ENCODE measurements around the gene SUB1.
"Not testable (repeated sequence)": the region's sequence is repeated elsewhere in the genome, so short reads cannot be mapped to it uniquely, and the experiment has no call there.

The SUB1 gene

GRCh38 chr5:32566319-32567111, 18.8 kb upstream of the SUB1 start:
- DNase-seq = no peak

- no peak for DNase-seq
Observed at GRCh38 chr5:32571128-32571527, 14.2 kb upstream of the SUB1 start.

- no peak for DNase-seq
Observed at GRCh38 chr5:32572778-32573480, 12.4 kb upstream of the SUB1 start.

- DNase-seq = not testable (repeated sequence)
Observed at GRCh38 chr5:32573481-32573854, 11.9 kb upstream of the SUB1 start.

GRCh38 chr5:32574540-32575175, 10.7 kb upstream of the SUB1 start:
- DNase-seq = no peak

GRCh38 chr5:32578363-32578762, 7.0 kb upstream of the SUB1 start:
- no peak for DNase-seq

- no peak for DNase-seq
Observed at GRCh38 chr5:32578764-32579163, 6.6 kb upstream of the SUB1 start.

- no peak for DNase-seq
Observed at GRCh38 chr5:32581010-32581785, 4.2 kb upstream of the SUB1 start.

- peak; percentile 58 to 68 for DNase-seq
Observed at GRCh38 chr5:32583582-32584232, 1.6 kb upstream of the SUB1 start.

GRCh38 chr5:32584646-32585045, 711 bp upstream of the SUB1 start:
- no peak for DNase-seq

- no peak for DNase-seq
Observed at GRCh38 chr5:32585122-32585445, 273 bp upstream of the SUB1 start.

GRCh38 chr5:32586276-32586599, 881 bp downstream of the SUB1 start:
- DNase-seq = no peak

- no peak for DNase-seq
Observed at GRCh38 chr5:32587067-32587551, 1.8 kb downstream of the SUB1 start.

- DNase-seq = no peak
Observed at GRCh38 chr5:32589416-32589815, 4.1 kb downstream of the SUB1 start.

- peak; percentile 18 to 84 for DNase-seq
Observed at GRCh38 chr5:32589942-32590869, 4.8 kb downstream of the SUB1 start.

GRCh38 chr5:32595118-32595517, 9.8 kb downstream of the SUB1 start:
- peak in 1 of 2 donors; percentile 32 for DNase-seq

- no peak for DNase-seq
Observed at GRCh38 chr5:32597041-32597629, 11.8 kb downstream of the SUB1 start.

GRCh38 chr5:32598260-32598937, 13.0 kb downstream of the SUB1 start:
- no peak for DNase-seq

GRCh38 chr5:32598997-32599549, 13.7 kb downstream of the SUB1 start:
- no peak for DNase-seq

- no peak for DNase-seq
Observed at GRCh38 chr5:32600054-32600622, 14.8 kb downstream of the SUB1 start.

Measured in CD4-positive, alpha-beta T cell treated with Interferon alpha-2 for 1 hour (primary cell).